B cell (primary cell): ENCODE results near the gene PTEN.

Source experiments
- EZH2 ChIP-seq: IDR thresholded peaks from 2 replicates; pipeline ENCODE4 v1.6.1; 2012; ENCODE audit warnings: borderline replicate concordance, low read depth, mild to moderate bottlenecking, moderate library complexity, low read length; ENCODE audit not compliant: insufficient read depth, poor library complexity, severe bottlenecking
- TF ChIP-seq, protein P1 (sequence below): fragments of 200-600 bp; IDR thresholded peaks from one replicate; pipeline ENCODE4 v1.8.0; 2022; ENCODE audit warnings: antibody characterized with exemption, mild to moderate bottlenecking

DNA sequence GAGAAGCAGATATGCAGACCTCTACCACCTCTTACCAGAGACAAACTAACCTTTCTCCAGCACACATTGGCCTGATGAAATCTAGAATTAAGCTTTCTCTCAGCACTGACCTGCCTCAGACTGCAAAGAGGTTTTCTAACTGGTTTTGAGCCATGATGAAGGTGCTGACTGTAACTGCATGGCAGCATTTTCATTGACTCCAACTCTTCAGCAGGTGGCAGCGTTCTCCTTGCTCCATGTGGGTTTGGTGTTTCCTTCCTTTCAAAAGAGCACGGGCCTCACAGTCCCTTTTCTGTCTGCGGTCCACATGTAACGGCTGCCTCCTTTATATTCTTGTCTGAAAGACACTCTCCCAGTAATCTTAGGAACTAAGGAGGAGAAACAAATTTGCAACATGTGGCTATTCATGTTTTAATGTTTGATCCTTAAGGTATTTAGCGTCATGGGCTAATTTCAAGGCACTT, 12.7 kb upstream of the PTEN start:
- TF ChIP-seq, protein P1, sequence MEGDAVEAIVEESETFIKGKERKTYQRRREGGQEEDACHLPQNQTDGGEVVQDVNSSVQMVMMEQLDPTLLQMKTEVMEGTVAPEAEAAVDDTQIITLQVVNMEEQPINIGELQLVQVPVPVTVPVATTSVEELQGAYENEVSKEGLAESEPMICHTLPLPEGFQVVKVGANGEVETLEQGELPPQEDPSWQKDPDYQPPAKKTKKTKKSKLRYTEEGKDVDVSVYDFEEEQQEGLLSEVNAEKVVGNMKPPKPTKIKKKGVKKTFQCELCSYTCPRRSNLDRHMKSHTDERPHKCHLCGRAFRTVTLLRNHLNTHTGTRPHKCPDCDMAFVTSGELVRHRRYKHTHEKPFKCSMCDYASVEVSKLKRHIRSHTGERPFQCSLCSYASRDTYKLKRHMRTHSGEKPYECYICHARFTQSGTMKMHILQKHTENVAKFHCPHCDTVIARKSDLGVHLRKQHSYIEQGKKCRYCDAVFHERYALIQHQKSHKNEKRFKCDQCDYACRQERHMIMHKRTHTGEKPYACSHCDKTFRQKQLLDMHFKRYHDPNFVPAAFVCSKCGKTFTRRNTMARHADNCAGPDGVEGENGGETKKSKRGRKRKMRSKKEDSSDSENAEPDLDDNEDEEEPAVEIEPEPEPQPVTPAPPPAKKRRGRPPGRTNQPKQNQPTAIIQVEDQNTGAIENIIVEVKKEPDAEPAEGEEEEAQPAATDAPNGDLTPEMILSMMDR: peak; percentile 54
- TF ChIP-seq EZH2: no peak
